GM23338 (cell line): ENCODE data around the gene FARS2. TPM values are rescaled to one million over a fixed set of nuclear protein-coding genes. Genes with fewer than 3 reads are reported as not detected.

Experiments used
- ATAC-seq: fragments of 200-7000 bp; cut with Tn5 transposase; 3 replicates; pipeline ENCODE4 v1.9.1; 2020
- DNase-seq: peaks from one replicate; pipeline ENCODE4 v3.0.0-alpha.2; 2015; ENCODE audit warnings: low spot score
- H2AFZ ChIP-seq: fragments of 200-600 bp; sonication (generic); 2 replicates; pipeline ENCODE4 v1.8.0; 2016; ENCODE audit warnings: antibody characterized with exemption, mild to moderate bottlenecking, moderate library complexity
- H3F3A ChIP-seq: fragments of 200-600 bp; sonication (generic); replicated peaks from 2 replicates; pipeline ENCODE4 v1.8.0; 2017; ENCODE audit warnings: antibody characterized with exemption, mixed run types, low read depth
- H3K27ac ChIP-seq: fragments of 200-600 bp; sonication (generic); 2 replicates; pipeline ENCODE4 v1.6.1; 2016; ENCODE audit warnings: low read depth
- H3K27me3 ChIP-seq: fragments of 200-600 bp; sonication (generic); 2 replicates; pipeline ENCODE4 v1.8.0; 2016; ENCODE audit warnings: mild to moderate bottlenecking, mixed run types, moderate library complexity; ENCODE audit not compliant: insufficient read depth
- H3K36me3 ChIP-seq: fragments of 200-600 bp; sonication (generic); 2 replicates; pipeline ENCODE4 v1.8.0; 2016; ENCODE audit warnings: mild to moderate bottlenecking; ENCODE audit not compliant: insufficient read depth
- H3K4me1 ChIP-seq: fragments of 200-600 bp; sonication (generic); 2 replicates; pipeline ENCODE4 v1.8.0; 2016; ENCODE audit warnings: mild to moderate bottlenecking, moderate library complexity; ENCODE audit not compliant: insufficient read depth
- H3K4me2 ChIP-seq: fragments of 200-600 bp; sonication (generic); 2 replicates; pipeline ENCODE4 v1.7.1; 2017; ENCODE audit warnings: mixed run types
- H3K4me3 ChIP-seq: fragments of 200-600 bp; sonication (generic); 2 replicates; pipeline ENCODE4 v1.6.1; 2016; ENCODE audit warnings: mixed run types
- H3K79me2 ChIP-seq: fragments of 200-600 bp; sonication (generic); replicated peaks from 2 replicates; pipeline ENCODE4 v1.8.0; 2017; ENCODE audit warnings: mild to moderate bottlenecking; ENCODE audit not compliant: insufficient read depth
- H3K9me2 ChIP-seq: fragments of 200-600 bp; sonication (generic); 2 replicates; pipeline ENCODE4 v1.8.0; 2017; ENCODE audit not compliant: insufficient read depth
- H4K20me1 ChIP-seq: fragments of 200-600 bp; sonication (generic); replicated peaks from 2 replicates; pipeline ENCODE4 v1.8.0; 2017; ENCODE audit warnings: mild to moderate bottlenecking; ENCODE audit not compliant: insufficient read depth
- H3K27ac Mint-ChIP-seq: 2 replicates; pipeline ENCODE4 v1.8.0; 2020; ENCODE audit warnings: inconsistent platforms, mild to moderate bottlenecking, moderate library complexity, mixed read lengths
- H3K27me3 Mint-ChIP-seq: 3 replicates; pipeline ENCODE4 v1.8.0; 2022; ENCODE audit warnings: low read depth, mild to moderate bottlenecking, moderate library complexity, mixed read lengths, inconsistent platforms; ENCODE audit not compliant: insufficient read depth, poor library complexity
- H3K36me3 Mint-ChIP-seq: 3 replicates; pipeline ENCODE4 v1.8.0; 2021; ENCODE audit warnings: low read depth, mild to moderate bottlenecking, inconsistent platforms, moderate library complexity, mixed read lengths
- H3K4me1 Mint-ChIP-seq: 3 replicates; pipeline ENCODE4 v1.8.0; 2020; ENCODE audit warnings: mild to moderate bottlenecking, inconsistent platforms, mixed read lengths
- H3K4me3 Mint-ChIP-seq: 3 replicates; pipeline ENCODE4 v1.8.0; 2021; ENCODE audit warnings: moderate library complexity, mild to moderate bottlenecking, inconsistent platforms, mixed read lengths
- H3K9me3 Mint-ChIP-seq: 3 replicates; pipeline ENCODE4 v1.8.0; 2020; ENCODE audit warnings: moderate library complexity, mild to moderate bottlenecking, inconsistent platforms, mixed read lengths
- CREB1 ChIP-seq: fragments of 250-450 bp; sonication (Bioruptor Pico); IDR thresholded peaks from 2 replicates; pipeline ENCODE4 v1.5.0; 2020; ENCODE audit warnings: low read depth, mild to moderate bottlenecking, moderate library complexity
- CTCF ChIP-seq, 2 experiments: fragments of 200-600 bp in 1 of 2; sonication (generic) in 1 of 2; conservative IDR thresholded peaks; 2 replicates each; pipeline versions ENCODE4 v1.5.1 to v1.6.1; 2016 to 2017; ENCODE audit warnings: antibody characterized with exemption in 2 of 2, low read depth in 2 of 2, mild to moderate bottlenecking in 2 of 2, moderate library complexity in 1 of 2
- ETS1 ChIP-seq: IDR thresholded peaks from 2 replicates; pipeline ENCODE4 v1.6.1; 2016; ENCODE audit warnings: antibody characterized with exemption
- EZH2 ChIP-seq: fragments of 200-600 bp; sonication (generic); IDR thresholded peaks from one replicate; pipeline ENCODE4 v1.8.0; 2017; ENCODE audit warnings: antibody characterized with exemption, mild to moderate bottlenecking, low read depth; ENCODE audit not compliant: unreplicated experiment
- EZH2phosphoT487 ChIP-seq: fragments of 200-600 bp; sonication (generic); IDR thresholded peaks from one replicate; pipeline ENCODE4 v1.8.1; 2018; ENCODE audit warnings: antibody characterized with exemption; ENCODE audit not compliant: unreplicated experiment
- JUNB ChIP-seq: IDR thresholded peaks from one replicate; pipeline ENCODE4 v1.6.1; 2016; ENCODE audit warnings: antibody characterized with exemption; ENCODE audit not compliant: unreplicated experiment
- NANOG ChIP-seq: IDR thresholded peaks from 2 replicates; pipeline ENCODE4 v1.6.1; 2016; ENCODE audit warnings: antibody characterized with exemption, borderline replicate concordance
- POLR2AphosphoS5 ChIP-seq: IDR thresholded peaks from 2 replicates; pipeline ENCODE4 v1.6.1; 2016; ENCODE audit warnings: antibody characterized with exemption, low read depth
- STAT1 ChIP-seq: IDR thresholded peaks from one replicate; pipeline ENCODE4 v1.6.1; 2016; ENCODE audit warnings: antibody characterized with exemption; ENCODE audit not compliant: unreplicated experiment
- ZNF114 ChIP-seq: fragments of 250-450 bp; sonication (Bioruptor Pico); IDR thresholded peaks from 2 replicates; pipeline ENCODE4 v1.5.0; 2020; ENCODE audit warnings: mild to moderate bottlenecking, moderate library complexity
- ZNF331 ChIP-seq: fragments of 250-450 bp; sonication (Bioruptor Pico); IDR thresholded peaks from 2 replicates; pipeline ENCODE4 v1.5.0; 2020; ENCODE audit warnings: low read depth, mild to moderate bottlenecking, moderate library complexity
- ZNF462 ChIP-seq: fragments of 250-450 bp; sonication (Bioruptor Pico); IDR thresholded peaks from 2 replicates; pipeline ENCODE4 v1.5.0; 2020; ENCODE audit warnings: mild to moderate bottlenecking, moderate library complexity
- polyA plus RNA-seq: library from polyadenylated mRNA; unstranded; fragments of >200 nt; fragmentation: Nextera tagmentation; extraction: Ambion mirVana; gene quantifications from 2 replicates; pipeline ENCODE4 v1.2.1, GENCODE V29; 2016
- total RNA-seq: library from RNA; depleted of rRNA; stranded (reverse); fragments of >200 nt; shearing (Covaris generic); gene quantifications from 2 replicates; pipeline ENCODE4 v1.2.3, GENCODE V29; 2014
- TF ChIP-seq, protein P1 (sequence below): IDR thresholded peaks from one replicate; pipeline ENCODE4 v1.6.1; 2018; ENCODE audit warnings: antibody characterized with exemption; ENCODE audit not compliant: unreplicated experiment

The FARS2 gene
- total and polyA plus RNA-seq, 2 experiments from 2014 or later: 7.6 to 19.0 TPM

GRCh38 chr6:5670811-5671561 is 409.7 kb downstream of the FARS2 start:
- H3K9me2 ChIP-seq: no peaks in the 10 kb centered on the region
- DNase-seq: no peak
- no peak overlapping the region for H3K4me2 ChIP-seq
- no peaks in the 10 kb centered on the region for H3K36me3 ChIP-seq
- no peaks in the 10 kb centered on the region for H3K9me3 Mint-ChIP-seq
- H2AFZ ChIP-seq: no peak overlapping the region
- H3K4me3 ChIP-seq: no peak overlapping the region
- no peak for ATAC-seq
- H3F3A ChIP-seq: no peaks in the 10 kb centered on the region
- H3K27ac Mint-ChIP-seq: peak overlapping the region; percentile 91; the same call in 1 of the 2 replicates
- H3K36me3 Mint-ChIP-seq: no peaks in the 10 kb centered on the region
- H3K79me2 ChIP-seq: no peaks in the 10 kb centered on the region
- no peaks in the 10 kb centered on the region for H4K20me1 ChIP-seq
- no peaks in the 10 kb centered on the region for H3K27me3 ChIP-seq
- no peak overlapping the region for H3K4me3 Mint-ChIP-seq
- peaks cover 3% of the 10 kb centered on the region for H3K27me3 Mint-ChIP-seq
- H3K4me1 ChIP-seq: peaks cover 18% of the 10 kb centered on the region
- peaks cover 37% of the 10 kb centered on the region for H3K4me1 Mint-ChIP-seq
- TF ChIP-seq CREB1: no peak
- no peak for TF ChIP-seq EZH2
- TF ChIP-seq EZH2phosphoT487: no peak
- no peak for TF ChIP-seq STAT1
- TF ChIP-seq, protein P1, sequence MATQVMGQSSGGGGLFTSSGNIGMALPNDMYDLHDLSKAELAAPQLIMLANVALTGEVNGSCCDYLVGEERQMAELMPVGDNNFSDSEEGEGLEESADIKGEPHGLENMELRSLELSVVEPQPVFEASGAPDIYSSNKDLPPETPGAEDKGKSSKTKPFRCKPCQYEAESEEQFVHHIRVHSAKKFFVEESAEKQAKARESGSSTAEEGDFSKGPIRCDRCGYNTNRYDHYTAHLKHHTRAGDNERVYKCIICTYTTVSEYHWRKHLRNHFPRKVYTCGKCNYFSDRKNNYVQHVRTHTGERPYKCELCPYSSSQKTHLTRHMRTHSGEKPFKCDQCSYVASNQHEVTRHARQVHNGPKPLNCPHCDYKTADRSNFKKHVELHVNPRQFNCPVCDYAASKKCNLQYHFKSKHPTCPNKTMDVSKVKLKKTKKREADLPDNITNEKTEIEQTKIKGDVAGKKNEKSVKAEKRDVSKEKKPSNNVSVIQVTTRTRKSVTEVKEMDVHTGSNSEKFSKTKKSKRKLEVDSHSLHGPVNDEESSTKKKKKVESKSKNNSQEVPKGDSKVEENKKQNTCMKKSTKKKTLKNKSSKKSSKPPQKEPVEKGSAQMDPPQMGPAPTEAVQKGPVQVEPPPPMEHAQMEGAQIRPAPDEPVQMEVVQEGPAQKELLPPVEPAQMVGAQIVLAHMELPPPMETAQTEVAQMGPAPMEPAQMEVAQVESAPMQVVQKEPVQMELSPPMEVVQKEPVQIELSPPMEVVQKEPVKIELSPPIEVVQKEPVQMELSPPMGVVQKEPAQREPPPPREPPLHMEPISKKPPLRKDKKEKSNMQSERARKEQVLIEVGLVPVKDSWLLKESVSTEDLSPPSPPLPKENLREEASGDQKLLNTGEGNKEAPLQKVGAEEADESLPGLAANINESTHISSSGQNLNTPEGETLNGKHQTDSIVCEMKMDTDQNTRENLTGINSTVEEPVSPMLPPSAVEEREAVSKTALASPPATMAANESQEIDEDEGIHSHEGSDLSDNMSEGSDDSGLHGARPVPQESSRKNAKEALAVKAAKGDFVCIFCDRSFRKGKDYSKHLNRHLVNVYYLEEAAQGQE: no peak
- no peak for TF ChIP-seq CTCF (conservative IDR thresholded peaks at IDR 0.05; ENCODE audit: low read depth in 2 of 2)
- TF ChIP-seq POLR2AphosphoS5: no peak
- no peak for TF ChIP-seq ZNF462
- TF ChIP-seq JUNB: no peak
- TF ChIP-seq NANOG: no peak
- TF ChIP-seq ETS1: no peak
- TF ChIP-seq ZNF114 (CRISPR knock-in tag): no peak
- no peak for TF ChIP-seq ZNF331 (CRISPR knock-in tag)
- no peak overlapping the region for H3K27ac ChIP-seq
